HL-60 (cell line): ENCODE measurements around the gene PTGS1.

ENCODE experiments used
- GABPA ChIP-seq: IDR thresholded peaks from 2 replicates; pipeline ENCODE4 v1.6.1; 2012; ENCODE audit warnings: low read depth
- POLR2AphosphoS5 ChIP-seq: IDR thresholded peaks from 2 replicates; pipeline ENCODE4 v1.6.1; 2012; ENCODE audit warnings: low read depth
- SPI1 ChIP-seq: IDR thresholded peaks from 2 replicates; pipeline ENCODE4 v1.6.1; 2012; ENCODE audit warnings: low read depth, mild to moderate bottlenecking, borderline replicate concordance
- TF ChIP-seq, protein P1 (sequence below): IDR thresholded peaks from one replicate; pipeline ENCODE4 v1.5.1; 2011; ENCODE audit warnings: low read length, control low read depth, inconsistent platforms; ENCODE audit not compliant: insufficient read depth
- TF ChIP-seq, protein P2 (sequence below): IDR thresholded peaks from 2 replicates; pipeline ENCODE4 v1.6.1; 2012; ENCODE audit warnings: low read depth; ENCODE audit not compliant: insufficient replicate concordance

DNA sequence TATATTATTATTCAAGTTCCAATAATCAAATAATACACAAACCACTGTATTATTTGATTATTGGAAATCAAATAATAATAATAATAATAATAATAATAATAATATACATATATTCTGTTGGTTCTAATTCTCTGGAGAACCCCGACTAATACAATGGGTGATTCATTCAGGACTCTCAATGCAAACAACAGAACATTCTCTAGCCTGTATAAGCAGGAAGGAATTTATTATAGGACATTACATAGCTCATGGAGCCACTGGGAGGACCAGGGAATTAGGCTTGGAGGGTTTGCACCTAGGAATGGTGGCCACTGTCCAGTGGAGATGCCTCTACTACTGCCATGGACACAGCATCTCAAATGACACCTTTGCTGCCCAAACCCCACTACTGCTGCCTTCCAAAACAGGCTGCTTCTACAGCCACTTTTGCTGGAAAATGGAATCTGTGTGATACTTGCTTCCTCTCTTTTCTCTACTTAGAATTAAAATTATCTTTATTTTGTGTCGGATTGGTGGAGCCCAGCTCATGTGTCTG lies 25.9 kb downstream of the PTGS1 start:
- TF ChIP-seq, protein P1, sequence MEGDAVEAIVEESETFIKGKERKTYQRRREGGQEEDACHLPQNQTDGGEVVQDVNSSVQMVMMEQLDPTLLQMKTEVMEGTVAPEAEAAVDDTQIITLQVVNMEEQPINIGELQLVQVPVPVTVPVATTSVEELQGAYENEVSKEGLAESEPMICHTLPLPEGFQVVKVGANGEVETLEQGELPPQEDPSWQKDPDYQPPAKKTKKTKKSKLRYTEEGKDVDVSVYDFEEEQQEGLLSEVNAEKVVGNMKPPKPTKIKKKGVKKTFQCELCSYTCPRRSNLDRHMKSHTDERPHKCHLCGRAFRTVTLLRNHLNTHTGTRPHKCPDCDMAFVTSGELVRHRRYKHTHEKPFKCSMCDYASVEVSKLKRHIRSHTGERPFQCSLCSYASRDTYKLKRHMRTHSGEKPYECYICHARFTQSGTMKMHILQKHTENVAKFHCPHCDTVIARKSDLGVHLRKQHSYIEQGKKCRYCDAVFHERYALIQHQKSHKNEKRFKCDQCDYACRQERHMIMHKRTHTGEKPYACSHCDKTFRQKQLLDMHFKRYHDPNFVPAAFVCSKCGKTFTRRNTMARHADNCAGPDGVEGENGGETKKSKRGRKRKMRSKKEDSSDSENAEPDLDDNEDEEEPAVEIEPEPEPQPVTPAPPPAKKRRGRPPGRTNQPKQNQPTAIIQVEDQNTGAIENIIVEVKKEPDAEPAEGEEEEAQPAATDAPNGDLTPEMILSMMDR = no peak
- TF ChIP-seq SPI1 (no peak), POLR2AphosphoS5 (no peak), GABPA (no peak)
- TF ChIP-seq, protein P2, sequence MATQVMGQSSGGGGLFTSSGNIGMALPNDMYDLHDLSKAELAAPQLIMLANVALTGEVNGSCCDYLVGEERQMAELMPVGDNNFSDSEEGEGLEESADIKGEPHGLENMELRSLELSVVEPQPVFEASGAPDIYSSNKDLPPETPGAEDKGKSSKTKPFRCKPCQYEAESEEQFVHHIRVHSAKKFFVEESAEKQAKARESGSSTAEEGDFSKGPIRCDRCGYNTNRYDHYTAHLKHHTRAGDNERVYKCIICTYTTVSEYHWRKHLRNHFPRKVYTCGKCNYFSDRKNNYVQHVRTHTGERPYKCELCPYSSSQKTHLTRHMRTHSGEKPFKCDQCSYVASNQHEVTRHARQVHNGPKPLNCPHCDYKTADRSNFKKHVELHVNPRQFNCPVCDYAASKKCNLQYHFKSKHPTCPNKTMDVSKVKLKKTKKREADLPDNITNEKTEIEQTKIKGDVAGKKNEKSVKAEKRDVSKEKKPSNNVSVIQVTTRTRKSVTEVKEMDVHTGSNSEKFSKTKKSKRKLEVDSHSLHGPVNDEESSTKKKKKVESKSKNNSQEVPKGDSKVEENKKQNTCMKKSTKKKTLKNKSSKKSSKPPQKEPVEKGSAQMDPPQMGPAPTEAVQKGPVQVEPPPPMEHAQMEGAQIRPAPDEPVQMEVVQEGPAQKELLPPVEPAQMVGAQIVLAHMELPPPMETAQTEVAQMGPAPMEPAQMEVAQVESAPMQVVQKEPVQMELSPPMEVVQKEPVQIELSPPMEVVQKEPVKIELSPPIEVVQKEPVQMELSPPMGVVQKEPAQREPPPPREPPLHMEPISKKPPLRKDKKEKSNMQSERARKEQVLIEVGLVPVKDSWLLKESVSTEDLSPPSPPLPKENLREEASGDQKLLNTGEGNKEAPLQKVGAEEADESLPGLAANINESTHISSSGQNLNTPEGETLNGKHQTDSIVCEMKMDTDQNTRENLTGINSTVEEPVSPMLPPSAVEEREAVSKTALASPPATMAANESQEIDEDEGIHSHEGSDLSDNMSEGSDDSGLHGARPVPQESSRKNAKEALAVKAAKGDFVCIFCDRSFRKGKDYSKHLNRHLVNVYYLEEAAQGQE = no peak
